H9 (cell line): ENCODE data around the gene CDC42EP5. TPM values are rescaled to one million over a fixed set of nuclear protein-coding genes. Genes with fewer than 3 reads are reported as not detected.

ENCODE experiments used
- DNase-seq: peaks from one replicate; pipeline ENCODE4 v3.0.0-alpha.2; 2017
- H2AFZ ChIP-seq: one replicate; pipeline ENCODE4 v1.6.1; 2013; ENCODE audit warnings: mild to moderate bottlenecking, low read length, control low read depth, moderate library complexity
- H2AK5ac ChIP-seq: 2 replicates; pipeline ENCODE4 v1.6.1; 2013; ENCODE audit warnings: low read length, control low read depth, mixed read lengths; ENCODE audit not compliant: insufficient read length
- H2BK120ac ChIP-seq: one replicate; pipeline ENCODE4 v1.6.1; 2013; ENCODE audit warnings: low read depth, mild to moderate bottlenecking, low read length, control low read depth, inconsistent platforms; ENCODE audit not compliant: poor library complexity, severe bottlenecking
- H2BK12ac ChIP-seq: 2 replicates; pipeline ENCODE4 v1.6.1; 2013; ENCODE audit warnings: low read length, control low read depth, mixed read lengths, low read depth; ENCODE audit not compliant: insufficient read length
- H2BK15ac ChIP-seq: 2 replicates; pipeline ENCODE4 v1.6.1; 2013; ENCODE audit warnings: low read depth, low read length, control low read depth
- H2BK20ac ChIP-seq: one replicate; pipeline ENCODE4 v1.6.1; 2013; ENCODE audit warnings: low read depth, mild to moderate bottlenecking, low read length, control low read depth, inconsistent platforms; ENCODE audit not compliant: poor library complexity, severe bottlenecking
- H2BK5ac ChIP-seq: 2 replicates; pipeline ENCODE4 v1.6.1; 2013; ENCODE audit warnings: low read length, control low read depth, mixed read lengths; ENCODE audit not compliant: insufficient read length
- H3K14ac ChIP-seq: 2 replicates; pipeline ENCODE4 v1.6.1; 2013; ENCODE audit warnings: low read length, control low read depth; ENCODE audit not compliant: insufficient read depth
- H3K18ac ChIP-seq: 2 replicates; pipeline ENCODE4 v1.6.1; 2013; ENCODE audit warnings: low read depth, mild to moderate bottlenecking, mixed read lengths, low read length, control low read depth; ENCODE audit not compliant: insufficient read length
- H3K23ac ChIP-seq: 2 replicates; pipeline ENCODE4 v1.6.1; 2013; ENCODE audit warnings: low read length, control low read depth, mixed read lengths, low read depth; ENCODE audit not compliant: insufficient read length
- H3K23me2 ChIP-seq: 2 replicates; pipeline ENCODE4 v1.6.1; 2013; ENCODE audit warnings: low read depth, mild to moderate bottlenecking, mixed read lengths, low read length, control low read depth; ENCODE audit not compliant: insufficient read length, poor library complexity, severe bottlenecking
- H3K27ac ChIP-seq: 2 replicates; pipeline ENCODE4 v1.5.1; 2013; ENCODE audit warnings: low read length, control low read depth, mixed read lengths, low read depth; ENCODE audit not compliant: insufficient read length
- H3K27me3 ChIP-seq: 2 replicates; pipeline ENCODE4 v1.6.1; 2013; ENCODE audit warnings: low read length, control low read depth, inconsistent platforms; ENCODE audit not compliant: insufficient read depth
- H3K4ac ChIP-seq: 2 replicates; pipeline ENCODE4 v1.6.1; 2013; ENCODE audit warnings: low read depth, mild to moderate bottlenecking, control low read depth, inconsistent platforms, low read length, moderate library complexity
- H3K4me1 ChIP-seq: 2 replicates; pipeline ENCODE4 v1.6.1; 2013; ENCODE audit warnings: low read length, control low read depth, inconsistent platforms; ENCODE audit not compliant: insufficient read depth
- H3K4me2 ChIP-seq: 2 replicates; pipeline ENCODE4 v1.6.1; 2013; ENCODE audit warnings: low read length, control low read depth, mixed read lengths; ENCODE audit not compliant: insufficient read length, insufficient read depth
- H3K56ac ChIP-seq: 2 replicates; pipeline ENCODE4 v1.6.1; 2013; ENCODE audit warnings: low read depth, mild to moderate bottlenecking, mixed read lengths, low read length, control low read depth; ENCODE audit not compliant: insufficient read length
- H3K79me1 ChIP-seq: 2 replicates; pipeline ENCODE4 v1.6.1; 2013; ENCODE audit warnings: low read depth, mild to moderate bottlenecking, moderate library complexity, low read length, control low read depth, inconsistent platforms; ENCODE audit not compliant: insufficient read depth, poor library complexity, severe bottlenecking
- H3K79me2 ChIP-seq: 2 replicates; pipeline ENCODE4 v1.6.1; 2013; ENCODE audit warnings: low read length, control low read depth, inconsistent platforms; ENCODE audit not compliant: insufficient read depth
- H3K9ac ChIP-seq: 2 replicates; pipeline ENCODE4 v1.6.1; 2013; ENCODE audit warnings: low read length, control low read depth, mixed read lengths; ENCODE audit not compliant: insufficient read length; ENCODE audit errors: extremely low read depth
- H3K9me3 ChIP-seq: one replicate; pipeline ENCODE4 v1.6.1; 2013; ENCODE audit warnings: low read depth, low read length, inconsistent platforms; ENCODE audit not compliant: control insufficient read depth
- H3T11ph ChIP-seq: one replicate; pipeline ENCODE4 v1.6.1; 2013; ENCODE audit warnings: mild to moderate bottlenecking, low read length, control low read depth, inconsistent platforms
- H4K20me1 ChIP-seq: one replicate; pipeline ENCODE4 v1.6.1; 2013; ENCODE audit not compliant: control insufficient read depth, insufficient read length, insufficient read depth
- H4K5ac ChIP-seq: 2 replicates; pipeline ENCODE4 v1.6.1; 2013; ENCODE audit warnings: low read depth, mild to moderate bottlenecking, mixed read lengths, low read length, control low read depth; ENCODE audit not compliant: insufficient read length
- H4K8ac ChIP-seq: replicated peaks from 2 replicates; pipeline ENCODE4 v1.6.1; 2013; ENCODE audit warnings: low read length, control low read depth, mixed read lengths, low read depth; ENCODE audit not compliant: insufficient read length
- H4K91ac ChIP-seq: 2 replicates; pipeline ENCODE4 v1.6.1; 2013; ENCODE audit warnings: low read depth, mild to moderate bottlenecking, moderate library complexity, mixed read lengths, low read length, control low read depth; ENCODE audit not compliant: insufficient read length
- H3K27ac Mint-ChIP-seq, 3 experiments: 2 replicates in 2 of 3; 3 replicates in 1 of 3; pipeline ENCODE4 v1.8.0; 2020 to 2021; ENCODE audit warnings: mixed read lengths in 3 of 3, mild to moderate bottlenecking in 1 of 3, moderate library complexity in 1 of 3
- H3K27me3 Mint-ChIP-seq: 2 replicates; pipeline ENCODE4 v1.8.0; 2021; ENCODE audit warnings: low read depth, mild to moderate bottlenecking, moderate library complexity, mixed read lengths
- H3K36me3 Mint-ChIP-seq, 3 experiments: 2 replicates in 2 of 3; 3 replicates in 1 of 3; pipeline ENCODE4 v1.8.0; 2020 to 2021; ENCODE audit warnings: low read depth in 3 of 3, mixed read lengths in 3 of 3; ENCODE audit not compliant: insufficient read depth in 1 of 3
- H3K4me1 Mint-ChIP-seq, 2 experiments: 2 replicates each; pipeline ENCODE4 v1.8.0; 2020; ENCODE audit warnings: mixed read lengths in 2 of 2
- H3K4me3 Mint-ChIP-seq, 2 experiments: 2 replicates in 1 of 2; 3 replicates in 1 of 2; pipeline ENCODE4 v1.8.0; 2020 to 2021; ENCODE audit warnings: mild to moderate bottlenecking in 2 of 2, mixed read lengths in 2 of 2, moderate library complexity in 1 of 2
- H3K9me3 Mint-ChIP-seq, 2 experiments: 2 replicates in 1 of 2; 3 replicates in 1 of 2; pipeline ENCODE4 v1.8.0; 2020; ENCODE audit warnings: mild to moderate bottlenecking in 2 of 2, mixed read lengths in 2 of 2, moderate library complexity in 1 of 2
- CTCF ChIP-seq: fragments of 200-600 bp; sonication (generic); conservative IDR thresholded peaks from 3 replicates; pipeline ENCODE4 v1.8.0; 2021; ENCODE audit warnings: antibody characterized with exemption, mild to moderate bottlenecking
- WGBS: extraction: QIAGEN DNeasy Blood & Tissue Kit; methylation state at CpG from one replicate; pipeline ENCODE4 v1.1.7; 2013; ENCODE audit warnings: missing lambda C conversion rate, low lambda C conversion rate, mixed read lengths; ENCODE audit not compliant: insufficient read length; ENCODE audit errors: extremely low coverage; 5-methylcytosine and 5-hydroxymethylcytosine counted together
- total RNA-seq: library from RNA; stranded (reverse); gene quantifications from 2 replicates; pipeline ENCODE4 v1.2.1, GENCODE V29; 2021

The CDC42EP5 gene
- total RNA-seq, 1 experiment from 2014 or later, result 1.6 TPM

GRCh38 chr19:54433697-54434096 is 39.4 kb downstream of the CDC42EP5 start:
- H2BK15ac ChIP-seq, result no peak overlapping the region
- no peak overlapping the region for H2AFZ ChIP-seq
- H3K27ac ChIP-seq, result no peak overlapping the region
- H3K4me2 ChIP-seq, result no peak overlapping the region
- H4K8ac ChIP-seq, result no peak overlapping the region
- H2BK5ac ChIP-seq, result no peak overlapping the region
- no peak overlapping the region for H3K23ac ChIP-seq
- no peak overlapping the region for H2BK12ac ChIP-seq
- Mint-ChIP-seq H3K4me3 (no peak overlapping the region), H3K27me3 (peaks cover 40% of the 10 kb centered on the region), H3K4me1 (peaks cover 37 to 50% of the 10 kb centered on the region in 2 experiments), H3K9me3 (no peaks in the 10 kb centered on the region), H3K27ac (peak overlapping the region in 1 of 3 experiments; percentile 75; a peak in 2 of 7 replicates), H3K36me3 (peaks cover 0 to 27% (median 19%) of the 10 kb centered on the region in 3 experiments; a peak in 5 of 7 replicates)
- no peaks in the 10 kb centered on the region for H3K9me3 ChIP-seq
- peaks cover 5% of the 10 kb centered on the region; the same call in 1 of the 2 replicates for H3K4me1 ChIP-seq
- H3K9ac ChIP-seq, result no peak overlapping the region
- no peak overlapping the region for H4K91ac ChIP-seq
- H4K20me1 ChIP-seq, result no peaks in the 10 kb centered on the region
- H3K79me2 ChIP-seq, result no peaks in the 10 kb centered on the region
- no peak overlapping the region for H3K14ac ChIP-seq
- H3K79me1 ChIP-seq, result no peaks in the 10 kb centered on the region
- H4K5ac ChIP-seq, result no peak overlapping the region
- DNase-seq, result no peak
- no peak overlapping the region for H2BK120ac ChIP-seq
- no peak overlapping the region for H3T11ph ChIP-seq
- WGBS, result no CpG with 5 or more reads among the region's 5 CpGs
- no peak for TF ChIP-seq CTCF
- no peak overlapping the region for H2BK20ac ChIP-seq
- H3K27me3 ChIP-seq, result no peaks in the 10 kb centered on the region
- H3K23me2 ChIP-seq, result peaks cover 3% of the 10 kb centered on the region
- H3K56ac ChIP-seq, result no peak overlapping the region
- H3K18ac ChIP-seq, result no peak overlapping the region
- H3K4ac ChIP-seq, result no peak overlapping the region
- H2AK5ac ChIP-seq, result no peak overlapping the region
